Activated naive CD4-positive, alpha-beta T cell treated with Interleukin-2 at 50 U/mL for 16 hours (primary cell): ENCODE data around the gene SLC6A6.
"Not testable (repeated sequence)": the region's sequence is repeated elsewhere in the genome, so short reads cannot be mapped to it uniquely, and the experiment has no call there.

Experiments used
- DNase-seq: peaks from one replicate; pipeline ENCODE4 v3.0.0-alpha.2; 2020

The SLC6A6 gene

DNA sequence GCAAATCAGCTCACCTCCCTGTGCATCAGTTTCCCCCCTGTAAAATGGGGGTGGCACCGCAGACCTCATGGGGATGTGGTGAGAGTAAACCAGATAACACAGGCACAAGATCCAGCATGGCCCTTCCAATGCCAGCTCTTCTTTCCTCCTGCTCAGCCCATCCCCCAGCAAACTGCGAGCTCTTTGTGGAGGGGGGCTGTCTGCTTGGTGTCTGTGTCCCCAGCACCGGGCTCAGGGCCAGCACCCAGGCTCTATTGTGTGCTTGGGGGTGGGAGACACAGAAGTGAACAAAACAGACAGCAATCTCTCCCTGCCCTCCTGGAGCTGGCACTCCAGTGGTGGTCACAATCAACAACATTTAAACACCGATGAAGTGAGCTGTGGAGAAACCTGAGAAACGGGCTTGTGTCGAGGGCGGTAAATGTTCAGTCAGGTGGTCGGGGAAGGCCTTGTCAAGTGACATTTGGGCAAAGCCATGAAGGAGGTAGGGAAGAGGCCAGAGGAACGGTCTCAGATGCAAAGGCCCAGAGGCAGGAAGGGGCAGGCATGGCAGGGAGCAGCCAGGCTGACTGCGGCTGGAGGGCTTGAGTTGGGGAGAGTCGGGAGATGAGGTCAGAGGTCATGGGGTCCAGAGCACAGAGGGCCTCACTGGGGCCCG lies 109.3 kb downstream of the SLC6A6 start:
- no peak for DNase-seq

DNA sequence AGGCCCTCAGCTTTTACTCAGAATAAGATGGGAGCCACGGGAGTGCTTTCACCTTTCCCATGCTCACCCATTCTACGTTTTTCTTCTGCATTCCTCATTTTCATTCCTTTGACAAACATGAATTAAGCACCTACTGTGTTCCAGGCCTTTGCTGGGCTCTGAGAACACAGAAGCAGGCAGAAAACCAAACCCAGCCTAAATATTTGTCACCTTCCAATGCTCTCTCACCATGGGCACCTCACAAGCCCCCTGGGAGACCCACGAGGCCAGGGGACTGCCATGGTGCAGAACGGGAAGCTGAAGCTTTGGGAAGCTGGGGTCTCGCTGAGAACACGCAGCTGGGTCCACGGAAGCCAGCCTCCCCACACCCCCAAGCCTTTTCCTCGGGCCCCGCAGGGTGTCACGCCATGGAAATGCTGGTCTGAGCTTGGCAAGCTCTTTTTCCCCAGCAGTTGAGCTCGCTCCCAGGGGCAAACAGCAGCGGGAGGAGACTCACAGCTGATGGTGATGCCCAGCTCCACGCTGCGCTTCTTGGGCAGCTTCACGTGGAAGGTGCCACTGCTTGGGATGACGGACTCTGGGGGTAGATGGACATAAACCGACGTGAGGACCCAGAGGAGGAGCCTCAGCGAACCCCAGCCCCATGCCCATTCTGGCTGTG lies 110.0 kb downstream of the SLC6A6 start:
- no peak for DNase-seq

DNA sequence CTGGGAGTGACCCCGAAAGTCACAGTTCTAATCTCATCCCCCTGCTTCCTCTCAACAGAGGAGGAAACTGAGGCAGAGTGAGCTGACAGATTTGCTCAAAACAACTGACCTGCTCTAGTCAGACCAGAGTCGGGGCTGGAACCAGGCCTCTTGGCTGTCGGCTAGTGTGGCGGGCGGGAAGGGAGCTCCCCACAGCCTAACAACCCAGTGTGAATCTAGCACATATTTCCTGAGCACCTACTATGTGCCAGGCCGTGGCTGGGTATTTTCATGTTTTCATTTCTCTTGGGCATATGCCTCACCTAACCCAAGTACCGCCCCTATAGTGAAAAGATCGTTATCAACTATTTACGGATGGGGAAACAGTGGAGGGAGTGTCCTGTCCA lies 110.5 kb downstream of the SLC6A6 start:
- no peak for DNase-seq

DNA sequence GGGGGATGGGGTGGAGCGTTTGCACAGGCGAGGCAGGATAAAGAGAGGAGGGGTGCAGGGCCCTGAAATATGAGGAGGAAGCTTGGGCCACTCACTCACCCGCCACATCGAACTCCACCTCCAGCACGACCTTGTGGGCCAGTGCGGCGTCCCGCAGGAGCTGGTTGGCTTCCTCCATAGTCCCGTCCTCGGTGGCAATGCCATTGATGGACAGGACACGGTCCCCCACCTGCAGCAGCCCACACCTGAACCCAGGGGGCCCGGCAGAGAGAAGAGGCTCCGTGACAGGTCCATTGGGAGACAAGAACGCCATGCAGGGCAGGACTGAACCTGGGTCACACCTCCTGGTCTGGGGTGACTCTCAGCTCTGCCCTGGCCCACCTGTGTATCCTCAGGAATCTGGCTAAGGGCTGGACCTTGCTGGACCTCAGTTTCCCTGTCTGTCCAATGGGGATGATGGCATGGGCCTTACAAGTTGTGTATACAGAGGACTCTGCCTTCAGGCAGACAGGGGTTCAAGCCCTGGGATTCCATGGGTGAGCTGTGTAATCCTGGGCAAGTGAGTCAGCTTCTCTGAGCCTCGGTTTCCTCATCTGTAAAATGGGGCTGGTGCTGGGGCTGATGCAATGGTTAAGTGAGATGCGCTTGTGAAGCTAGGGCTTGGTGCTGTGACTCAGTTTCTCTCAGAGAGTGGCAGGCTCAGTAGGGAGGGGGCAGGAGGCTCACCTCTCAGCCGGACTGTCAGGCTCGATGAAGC lies 111.3 kb downstream of the SLC6A6 start:
- no peak for DNase-seq

DNA sequence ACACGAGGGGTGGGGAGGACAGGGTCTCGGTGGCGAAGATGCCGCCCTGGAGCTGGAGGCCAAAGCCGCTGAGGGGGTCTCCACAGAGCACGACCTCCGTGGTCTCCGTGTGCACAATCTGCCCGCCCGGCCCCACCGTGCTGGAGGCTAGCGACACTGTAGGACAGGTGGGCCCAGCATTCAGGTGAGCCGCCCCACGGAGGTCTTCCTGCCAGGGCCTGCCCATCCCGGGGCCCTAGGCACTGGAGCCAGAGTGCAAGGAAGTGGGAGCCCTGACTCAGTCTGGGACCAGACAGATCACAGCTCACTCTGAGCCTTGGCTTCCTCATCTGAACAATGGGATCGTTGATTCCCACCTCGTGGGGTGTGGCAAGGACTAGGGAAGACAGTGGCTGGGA lies 111.9 kb downstream of the SLC6A6 start:
- DNase-seq = no peak

DNA sequence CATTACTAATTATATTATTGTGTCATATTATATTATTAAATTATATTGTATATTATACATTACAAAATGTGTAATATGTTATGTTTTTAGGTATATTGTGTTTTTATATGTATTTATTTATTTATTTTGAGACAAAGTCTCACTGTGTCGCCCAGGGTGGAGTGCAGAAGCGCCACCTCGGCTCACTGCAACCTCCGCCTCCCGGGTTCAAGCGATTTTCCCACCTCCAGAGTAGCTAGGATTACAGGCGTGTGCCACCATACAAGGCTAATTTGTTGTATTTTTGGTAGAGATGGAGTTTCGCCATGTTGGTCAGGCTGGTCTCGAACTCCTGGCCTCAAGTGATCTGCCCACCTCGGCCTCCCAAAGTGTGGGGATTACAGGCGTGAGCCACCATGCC lies 113.1 kb downstream of the SLC6A6 start:
- DNase-seq = not testable (repeated sequence)

DNA sequence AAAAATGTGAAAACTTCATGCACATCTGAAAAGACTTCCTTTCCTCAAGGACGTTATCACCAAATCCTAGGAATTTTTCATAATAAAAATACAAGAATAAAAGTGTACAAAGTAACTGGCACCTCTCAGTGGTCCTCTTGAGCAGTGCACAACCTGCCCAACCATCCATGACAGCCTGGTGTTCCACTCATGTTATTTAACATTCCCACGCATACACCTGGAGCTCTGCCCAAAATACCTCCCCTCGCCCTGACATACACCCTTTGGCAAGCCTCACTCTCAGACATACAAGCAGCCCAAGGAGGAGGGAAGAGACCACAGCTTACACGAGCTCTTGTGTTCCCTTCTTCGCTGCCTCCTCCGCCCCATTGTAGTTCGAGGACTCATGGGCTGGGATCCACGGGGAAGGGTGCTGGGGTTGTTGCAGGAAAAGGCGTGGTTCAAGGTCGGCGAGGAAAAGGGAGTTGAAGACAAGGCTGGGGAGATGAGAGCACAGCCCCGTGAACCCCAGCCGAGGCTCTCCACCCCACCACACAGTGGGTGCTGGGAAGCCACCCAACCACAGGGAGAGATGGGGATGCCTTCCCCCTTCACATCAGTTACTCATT lies 114.4 kb downstream of the SLC6A6 start:
- no peak for DNase-seq

DNA sequence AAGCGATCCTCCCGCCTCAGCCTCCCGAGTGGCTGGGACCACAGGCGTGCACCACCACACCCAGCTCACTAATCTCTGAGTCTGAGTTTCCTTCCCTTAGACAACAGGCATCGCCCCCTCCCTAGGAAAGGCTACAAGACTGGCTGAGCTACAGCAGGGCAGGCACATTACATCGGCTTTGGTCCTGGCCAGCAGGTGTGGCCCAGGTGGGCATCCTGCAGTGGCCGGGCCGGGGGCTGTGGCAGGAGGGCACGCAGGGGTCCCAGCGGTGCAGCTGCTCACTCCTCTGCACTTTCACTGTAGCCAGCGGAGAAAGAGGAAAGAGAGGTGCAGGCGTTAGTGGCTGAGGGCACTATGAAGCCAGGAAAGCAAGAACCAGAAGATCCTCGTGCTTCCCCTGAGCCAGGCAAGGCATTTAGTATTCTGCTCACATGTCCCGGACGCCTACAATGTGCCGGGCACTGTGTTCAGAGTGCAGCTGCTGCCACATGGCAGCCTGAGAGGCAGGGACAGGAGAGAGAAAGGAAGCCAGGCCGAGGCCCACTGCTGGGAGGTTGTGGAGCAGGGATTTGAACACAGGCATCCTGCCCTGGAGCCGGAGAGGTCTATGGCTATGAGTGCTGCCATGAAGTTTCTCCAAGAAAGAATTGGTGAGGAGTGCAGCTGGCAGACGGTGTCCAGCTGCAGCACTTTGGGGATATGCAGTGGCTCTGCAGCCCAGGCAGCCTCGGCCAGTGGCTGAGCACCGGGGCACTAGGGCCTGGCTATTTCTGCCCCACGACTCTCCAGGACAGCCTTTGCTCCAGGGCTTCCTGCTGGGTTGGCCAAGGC lies 115.4 kb downstream of the SLC6A6 start:
- DNase-seq = no peak

DNA sequence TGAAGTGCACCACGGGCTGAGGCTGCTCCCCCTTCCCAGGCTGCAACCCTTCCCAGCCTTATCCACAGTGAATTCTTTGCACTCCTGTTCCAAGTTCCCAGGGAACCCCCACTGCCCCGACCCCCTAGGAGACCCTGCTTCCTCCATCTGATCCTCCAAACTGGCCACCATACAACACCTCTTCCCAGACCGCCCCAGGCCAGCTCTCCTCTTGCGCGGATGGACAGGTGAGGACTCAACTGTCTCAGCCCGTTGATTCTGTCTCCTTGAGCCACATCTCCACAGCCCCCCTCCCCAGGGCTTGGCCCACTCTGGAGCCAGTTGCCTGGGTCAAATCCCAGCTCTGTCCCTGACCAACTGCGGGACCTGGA lies 116.0 kb downstream of the SLC6A6 start:
- no peak for DNase-seq

DNA sequence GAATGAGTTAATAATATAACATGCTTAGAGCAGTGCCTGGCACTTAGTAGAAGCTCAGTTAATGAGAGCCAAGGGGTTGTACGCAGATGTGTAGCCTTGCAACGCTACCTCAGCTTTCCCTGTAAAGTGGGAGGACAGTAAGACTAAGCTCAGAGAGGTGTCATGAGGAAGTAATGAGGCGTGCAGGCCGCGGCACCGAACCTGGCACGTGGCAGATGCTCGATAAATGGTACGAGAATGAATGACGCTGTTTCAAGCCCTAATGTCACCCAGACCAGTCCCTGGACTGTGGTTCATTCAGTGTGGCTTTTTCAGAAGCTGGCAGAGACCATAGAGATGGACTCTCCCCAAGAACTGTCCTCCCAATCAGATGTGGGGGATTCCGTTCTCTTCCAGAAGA lies 116.5 kb downstream of the SLC6A6 start:
- no peak for DNase-seq

DNA sequence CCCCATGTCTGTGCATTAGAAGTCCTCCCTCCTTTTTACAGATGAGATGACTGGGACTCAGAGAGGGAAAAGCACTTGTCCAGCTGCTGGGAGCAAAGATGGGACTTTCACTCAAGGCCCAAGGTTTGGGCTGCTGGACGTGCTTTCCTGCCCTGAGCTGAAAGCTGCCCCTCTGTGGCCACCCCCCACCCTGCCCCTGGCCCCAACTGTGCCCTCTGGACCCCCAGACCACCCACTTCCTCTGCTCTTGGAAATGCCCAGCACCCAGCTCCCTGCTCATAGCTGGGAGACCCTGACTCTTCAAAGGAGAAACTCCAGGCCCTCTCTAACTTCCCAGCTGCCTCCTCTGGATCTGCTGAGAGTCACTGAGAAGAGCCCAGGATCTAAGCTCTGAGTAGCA lies 117.0 kb downstream of the SLC6A6 start:
- DNase-seq = no peak

DNA sequence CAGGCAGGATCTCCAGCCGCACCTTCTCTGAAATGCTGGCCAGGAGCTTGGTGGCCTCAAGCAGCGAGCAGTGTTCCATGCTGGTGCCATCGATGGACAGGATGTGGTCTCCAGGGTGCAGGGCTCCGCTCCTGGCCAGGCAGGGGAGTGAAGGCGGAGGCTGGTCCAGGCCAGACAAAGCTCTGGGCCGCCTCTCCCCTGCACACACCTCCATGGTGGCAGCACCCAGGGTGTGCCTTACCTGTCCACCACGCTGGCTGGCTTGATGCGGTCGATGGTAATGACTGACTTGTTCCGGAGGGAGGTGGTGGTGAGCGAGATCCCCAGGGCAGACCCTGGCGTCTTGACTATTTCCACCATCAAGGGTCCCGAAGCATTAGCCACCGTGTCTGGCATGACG lies 117.7 kb downstream of the SLC6A6 start:
- DNase-seq = no peak

DNA sequence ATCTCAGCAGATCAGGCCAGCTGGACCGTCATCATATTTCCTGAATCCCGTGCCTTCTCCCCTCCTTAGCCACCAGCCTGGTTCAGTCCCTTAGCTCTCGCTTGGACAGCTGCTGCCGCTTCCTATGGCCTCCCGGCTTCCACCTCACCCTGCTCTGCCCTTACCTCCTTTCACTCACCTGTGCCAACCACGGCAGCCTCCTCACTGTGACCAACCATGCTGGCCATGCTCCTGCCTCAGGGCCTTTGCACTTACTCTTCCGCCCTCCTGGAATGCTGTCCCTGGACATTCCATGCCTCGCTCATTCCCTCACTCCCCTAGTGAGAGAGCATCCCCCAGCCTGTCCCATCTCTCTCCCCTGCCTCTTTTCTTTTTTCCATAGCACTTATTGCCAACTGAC lies 118.6 kb downstream of the SLC6A6 start:
- DNase-seq = no peak

DNA sequence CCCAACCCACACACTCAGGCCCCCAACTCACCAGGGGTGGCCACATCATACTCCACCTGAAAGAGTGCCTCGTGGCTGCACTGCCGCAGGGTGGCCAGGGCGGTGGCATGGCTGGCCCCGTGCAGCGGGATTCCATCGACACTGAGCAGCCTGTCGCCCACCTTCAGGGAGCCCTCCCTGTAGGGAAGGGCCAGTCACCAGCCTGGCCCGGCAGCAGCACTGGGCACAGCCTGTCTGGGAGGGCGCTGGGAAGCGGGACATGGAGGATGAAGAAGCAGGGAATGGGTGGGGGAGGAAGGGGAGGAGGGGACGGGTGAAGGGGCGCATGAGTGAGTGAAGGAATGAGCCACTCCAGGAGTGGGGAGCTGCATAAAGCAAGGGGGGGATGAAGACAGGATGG lies 119.2 kb downstream of the SLC6A6 start:
- no peak for DNase-seq

DNA sequence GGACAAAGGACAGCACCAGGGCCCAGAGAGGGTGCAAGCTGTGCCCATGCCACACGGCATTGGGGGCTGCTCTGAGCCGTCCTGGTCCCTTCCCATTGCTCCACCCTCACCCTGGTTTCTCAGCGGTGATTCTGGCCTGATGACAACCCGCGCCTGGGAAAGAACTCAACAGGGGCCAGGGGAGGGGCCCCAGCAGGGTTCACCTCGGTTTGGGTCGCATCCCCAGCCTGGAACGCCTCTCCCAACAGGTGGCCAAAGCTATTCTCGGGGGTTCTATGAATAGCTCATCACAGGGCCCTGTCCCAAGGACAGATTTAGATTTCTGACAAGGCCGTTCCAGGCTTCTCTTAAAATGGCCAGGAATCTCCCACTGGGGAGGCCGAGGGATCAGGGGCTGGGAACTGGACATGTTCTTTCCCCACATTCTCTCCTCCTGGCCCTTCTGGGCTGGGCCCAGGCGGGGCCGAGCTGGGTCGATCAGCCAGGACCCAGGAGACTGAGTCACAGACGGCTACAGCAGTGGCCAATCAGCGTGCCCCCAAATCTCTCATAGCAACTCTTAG lies 119.8 kb downstream of the SLC6A6 start:
- DNase-seq = no peak

DNA sequence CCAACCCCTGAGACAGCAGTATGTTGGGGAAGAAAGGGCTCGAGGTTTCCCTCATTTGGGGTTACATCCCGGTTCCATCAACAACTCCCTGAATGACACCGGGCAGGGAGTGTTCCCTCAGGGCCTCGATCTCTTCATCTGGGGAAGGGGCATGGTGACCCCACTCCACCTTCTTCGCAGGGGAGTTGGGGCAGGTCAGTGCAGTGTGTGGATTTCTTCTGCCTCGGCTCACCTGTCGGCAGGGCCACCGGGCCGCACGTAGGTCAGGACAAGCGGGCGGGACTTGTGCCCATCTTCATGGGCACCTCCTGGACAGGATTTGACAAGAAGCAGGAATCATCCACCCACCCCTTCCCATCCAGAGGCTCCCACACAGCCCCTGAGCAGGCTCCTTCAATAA lies 120.4 kb downstream of the SLC6A6 start:
- no peak for DNase-seq

DNA sequence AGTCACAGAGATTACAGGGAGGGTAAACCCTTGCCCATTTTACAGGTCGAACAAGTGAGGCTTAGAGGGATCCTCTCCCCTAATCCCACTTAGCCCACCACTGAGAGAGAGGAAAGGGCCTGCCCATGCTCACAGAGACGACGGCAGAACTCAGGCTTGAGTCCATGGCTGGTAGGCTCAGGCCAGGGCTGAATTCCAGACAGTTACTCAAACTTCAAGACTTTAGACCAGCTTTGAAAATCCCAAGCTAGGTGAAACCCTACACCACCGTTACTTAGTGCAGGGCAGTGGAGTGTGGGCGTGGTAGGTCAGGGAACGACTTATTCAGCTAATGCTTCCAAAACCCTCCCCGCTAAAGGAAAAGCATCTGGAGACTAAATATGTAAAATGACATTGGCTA lies 121.4 kb downstream of the SLC6A6 start:
- no peak for DNase-seq

DNA sequence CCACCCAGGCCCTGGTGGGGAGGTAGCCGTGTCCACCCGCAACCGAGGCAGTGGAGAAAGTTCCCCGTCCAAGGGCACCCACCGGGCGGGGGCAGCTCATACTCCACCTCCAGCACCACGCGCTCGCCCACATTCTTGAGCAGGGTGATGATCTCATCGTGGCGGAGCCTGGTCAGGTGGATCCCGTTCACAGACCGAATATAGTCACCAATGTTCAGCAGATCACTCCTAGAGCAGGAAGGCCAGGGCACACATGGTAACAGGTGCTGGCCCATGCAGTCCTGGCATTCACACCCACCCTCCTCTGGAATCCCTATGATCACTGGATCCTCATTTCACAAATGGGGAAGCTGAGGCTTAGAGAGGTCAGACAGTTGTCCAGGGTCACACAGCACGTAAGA lies 121.9 kb downstream of the SLC6A6 start:
- DNase-seq = no peak

DNA sequence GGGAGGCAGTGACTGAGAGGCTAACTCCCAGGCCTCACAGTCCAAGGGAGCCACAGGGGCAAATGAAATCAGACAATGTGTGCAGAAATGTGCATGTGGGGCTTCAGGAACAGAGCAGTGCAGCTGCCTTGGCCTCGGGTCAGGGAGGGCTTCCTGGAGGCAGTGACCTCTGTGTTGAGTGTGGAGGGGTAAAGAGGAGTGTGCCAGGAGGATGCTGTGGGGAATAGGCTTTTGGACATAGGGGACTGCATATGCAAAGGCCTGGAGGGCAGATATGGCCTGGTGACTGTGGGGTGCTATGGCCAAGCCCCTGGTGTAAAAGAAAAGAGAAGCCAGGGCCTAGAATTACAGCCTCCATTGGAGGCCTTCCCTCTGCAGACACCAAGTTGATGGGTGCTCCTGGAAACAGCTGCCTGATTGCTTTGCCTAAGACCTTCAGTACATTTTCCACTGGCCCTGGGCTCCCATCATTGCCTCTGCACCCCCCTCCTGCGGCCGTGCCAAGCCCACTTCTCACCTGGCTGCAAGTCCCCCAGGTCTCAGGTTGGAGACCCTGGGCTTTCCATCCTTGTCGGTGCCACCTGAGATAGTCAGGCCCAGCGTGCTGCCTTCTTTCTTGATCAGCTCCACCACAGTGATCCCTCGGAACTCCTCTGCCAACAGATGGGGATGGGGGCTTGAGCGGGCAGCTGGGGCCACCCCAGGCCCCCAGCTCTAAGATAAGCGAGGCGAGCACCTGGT lies 122.7 kb downstream of the SLC6A6 start:
- DNase-seq = no peak

DNA sequence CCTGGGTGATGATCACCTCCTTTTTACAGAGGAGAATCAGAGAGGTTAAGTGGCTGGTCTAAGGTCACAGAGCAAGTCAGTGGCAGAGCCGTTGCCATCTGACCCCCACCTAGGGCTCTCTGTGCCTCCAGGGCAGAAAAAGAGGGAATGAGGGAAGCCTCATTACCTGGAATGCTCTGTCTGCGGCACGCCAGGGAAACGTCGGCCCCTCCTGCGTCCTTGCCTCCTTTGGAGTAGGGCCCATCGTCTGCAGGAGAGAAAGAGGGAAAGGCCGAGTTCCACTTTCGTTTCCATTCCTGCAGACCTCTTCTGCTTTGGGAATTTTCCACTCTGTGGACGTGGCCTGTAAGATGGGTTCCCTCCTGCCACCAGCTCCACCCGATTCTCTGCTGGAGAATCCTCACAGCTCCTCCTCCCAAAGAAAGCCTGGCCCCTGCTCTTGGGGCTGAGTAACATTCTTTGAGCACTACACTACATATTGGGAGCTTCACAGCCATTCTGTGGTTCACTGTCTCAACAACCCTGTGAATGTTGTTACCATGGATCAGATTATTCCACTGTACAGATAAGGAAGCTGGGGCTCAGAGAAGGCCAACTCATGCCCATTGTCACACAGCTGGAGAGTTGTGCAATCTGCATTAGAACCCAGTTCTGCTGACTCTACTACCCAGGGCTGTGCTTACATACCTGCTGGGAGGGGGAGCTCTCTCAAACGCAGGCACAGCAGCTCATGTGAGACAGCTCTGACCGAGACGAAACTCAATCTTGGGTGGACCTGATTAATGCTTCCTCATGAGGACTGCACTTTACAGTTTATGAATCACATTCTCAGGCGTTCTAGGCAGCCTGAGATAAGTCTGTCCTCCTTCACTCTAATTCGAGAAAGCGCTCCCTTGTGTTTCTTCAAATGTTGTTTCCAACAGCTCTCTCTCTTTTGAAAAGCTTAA lies 123.6 kb downstream of the SLC6A6 start:
- DNase-seq = no peak

DNA sequence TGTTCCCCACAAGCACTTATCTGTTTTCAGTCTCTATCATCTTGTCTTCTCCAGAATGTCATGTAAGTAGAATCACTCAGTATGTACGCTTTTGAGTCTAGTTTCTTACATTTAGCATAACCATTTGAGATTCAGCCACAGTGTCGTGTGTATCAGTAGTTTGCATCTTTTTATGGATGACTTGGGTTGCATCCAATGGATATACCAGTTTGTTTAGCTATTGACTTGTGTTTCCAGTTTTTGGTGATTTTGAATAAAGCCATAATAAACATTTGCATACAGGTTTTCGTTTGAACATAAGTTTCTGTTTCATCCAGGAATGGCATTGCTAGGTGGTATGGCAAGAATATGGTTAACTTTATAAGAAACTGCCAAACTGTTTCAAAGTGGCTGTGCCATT lies 125.7 kb downstream of the SLC6A6 start:
- DNase-seq = no peak
